NCI-H345 treated with DMSO at 0.1 percent for 48 hours (cell line): Measurements from ENCODE around the gene ADGRA3.
A peak's percentile ranks its signal among the peaks of the same experiment; 100 is the strongest.

Source experiments
- DNase-seq: peaks from one replicate; lab custom pipeline; 2025; ENCODE audit not compliant: unreplicated experiment; lab: John Stamatoyannopoulos, UW

Gene ADGRA3

DNA sequence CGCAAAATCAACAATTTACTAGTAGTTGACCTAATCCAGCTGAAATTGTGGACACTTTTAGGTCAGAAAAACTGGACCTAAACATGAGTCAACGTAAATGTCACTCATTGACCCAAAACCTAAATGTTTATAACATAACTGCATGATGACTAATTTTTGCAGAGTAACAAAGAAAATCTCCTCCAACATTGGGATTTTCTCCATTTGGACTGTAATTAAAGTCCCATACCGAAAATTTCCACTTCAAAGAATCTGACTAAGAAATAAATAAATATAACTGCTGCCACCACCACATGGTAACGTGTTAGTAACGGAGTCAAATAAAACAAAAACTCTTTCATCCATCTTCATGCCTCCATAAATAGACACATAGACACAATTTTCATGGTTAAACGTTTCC lies 1.9 kb downstream of the ADGRA3 start:
- no peak for DNase-seq

DNA sequence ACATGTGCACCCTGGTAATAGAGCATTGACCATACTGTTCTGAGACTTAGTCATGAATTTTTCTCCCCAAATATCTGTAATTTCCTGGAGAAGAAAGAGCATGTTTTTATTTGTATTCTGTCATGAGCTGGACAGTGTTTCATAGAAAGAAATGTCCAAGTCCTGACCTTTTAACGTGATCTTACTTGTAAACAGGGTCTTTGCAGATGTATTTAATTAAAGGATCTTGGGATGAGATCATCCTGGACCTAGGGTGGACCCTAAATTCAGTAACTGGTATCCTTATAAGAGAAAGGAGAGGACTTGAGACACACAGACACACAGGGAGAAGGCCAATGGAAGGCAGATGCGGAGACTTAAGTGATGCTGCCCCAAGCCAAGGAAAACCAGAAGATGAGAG lies 3.6 kb downstream of the ADGRA3 start:
- no peak for DNase-seq

DNA sequence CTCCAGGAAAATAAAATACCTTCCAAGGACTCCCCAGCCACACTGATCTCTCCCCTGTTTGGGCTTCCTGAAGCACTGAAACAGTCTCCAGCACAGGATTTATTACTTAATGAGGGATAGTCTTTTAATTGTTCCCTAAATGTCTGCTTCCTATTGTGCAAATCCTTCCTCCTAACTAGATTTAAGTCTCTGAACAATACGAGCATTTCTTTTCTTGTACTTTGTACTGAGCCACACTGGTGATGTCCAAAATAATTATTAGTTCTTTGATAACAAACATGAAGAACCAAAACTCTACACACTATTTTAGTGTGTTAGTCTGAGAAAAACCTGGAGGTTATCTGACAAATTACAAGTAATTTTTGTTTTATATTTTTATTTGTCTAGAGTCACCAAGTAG lies 5.1 kb downstream of the ADGRA3 start:
- no peak for DNase-seq

DNA sequence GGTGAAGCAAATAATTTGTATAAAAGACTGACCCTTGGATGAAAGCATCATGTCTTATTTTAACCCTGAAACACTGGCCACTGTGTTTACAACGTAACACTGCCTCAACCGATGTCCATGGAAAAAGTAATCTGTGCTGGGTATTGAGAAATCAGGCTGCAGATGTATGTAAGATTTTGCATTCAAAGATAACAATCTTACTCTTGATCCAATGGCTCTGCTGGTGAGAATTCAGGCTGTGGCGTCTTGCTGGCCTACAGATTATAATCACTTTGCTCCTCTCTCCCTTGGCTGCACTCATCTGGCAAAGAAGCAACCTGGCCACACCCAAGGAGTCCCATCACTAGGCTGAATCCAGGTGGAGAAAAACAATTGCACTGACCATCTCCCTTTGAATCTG lies 7.5 kb downstream of the ADGRA3 start:
- no peak for DNase-seq

DNA sequence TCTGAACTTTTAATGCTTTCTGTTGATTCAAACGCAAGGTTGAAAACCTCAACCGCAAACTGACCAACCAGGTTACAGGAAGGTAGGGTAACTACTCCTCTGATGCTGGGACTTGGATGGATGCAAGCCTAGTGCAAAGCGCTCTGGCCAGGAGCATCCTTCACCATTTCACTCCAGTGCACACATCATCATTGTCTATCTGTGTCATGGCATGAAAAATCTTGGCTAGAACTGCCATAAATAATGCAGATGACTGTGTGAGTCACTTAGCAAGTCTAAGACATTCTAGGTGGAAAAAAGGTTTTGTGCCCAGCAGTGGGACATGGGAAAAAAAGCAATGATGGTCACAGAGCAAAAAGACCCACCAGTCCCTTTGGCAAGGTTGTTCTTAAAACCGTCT lies 10.9 kb downstream of the ADGRA3 start:
- DNase-seq: no peak

DNA sequence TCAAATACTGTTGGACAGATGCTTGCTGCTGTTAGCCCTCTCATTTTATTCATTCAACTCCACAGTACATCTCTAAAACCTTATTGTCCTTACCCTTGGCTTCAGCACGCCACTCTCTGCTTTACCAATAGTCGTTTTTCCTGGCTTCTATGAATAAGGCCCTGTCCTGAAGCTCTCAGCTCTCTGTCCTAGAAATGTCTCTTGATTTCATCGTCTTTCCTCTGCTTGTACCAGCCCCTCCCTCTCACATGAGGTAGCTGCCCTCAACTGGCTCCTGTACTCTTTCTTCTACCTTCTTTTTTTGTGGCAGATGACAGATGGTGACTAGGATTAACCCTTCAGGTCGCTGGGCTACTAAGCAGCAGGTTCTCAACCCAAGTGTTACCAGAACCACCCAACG lies 11.4 kb downstream of the ADGRA3 start:
- DNase-seq: no peak

DNA sequence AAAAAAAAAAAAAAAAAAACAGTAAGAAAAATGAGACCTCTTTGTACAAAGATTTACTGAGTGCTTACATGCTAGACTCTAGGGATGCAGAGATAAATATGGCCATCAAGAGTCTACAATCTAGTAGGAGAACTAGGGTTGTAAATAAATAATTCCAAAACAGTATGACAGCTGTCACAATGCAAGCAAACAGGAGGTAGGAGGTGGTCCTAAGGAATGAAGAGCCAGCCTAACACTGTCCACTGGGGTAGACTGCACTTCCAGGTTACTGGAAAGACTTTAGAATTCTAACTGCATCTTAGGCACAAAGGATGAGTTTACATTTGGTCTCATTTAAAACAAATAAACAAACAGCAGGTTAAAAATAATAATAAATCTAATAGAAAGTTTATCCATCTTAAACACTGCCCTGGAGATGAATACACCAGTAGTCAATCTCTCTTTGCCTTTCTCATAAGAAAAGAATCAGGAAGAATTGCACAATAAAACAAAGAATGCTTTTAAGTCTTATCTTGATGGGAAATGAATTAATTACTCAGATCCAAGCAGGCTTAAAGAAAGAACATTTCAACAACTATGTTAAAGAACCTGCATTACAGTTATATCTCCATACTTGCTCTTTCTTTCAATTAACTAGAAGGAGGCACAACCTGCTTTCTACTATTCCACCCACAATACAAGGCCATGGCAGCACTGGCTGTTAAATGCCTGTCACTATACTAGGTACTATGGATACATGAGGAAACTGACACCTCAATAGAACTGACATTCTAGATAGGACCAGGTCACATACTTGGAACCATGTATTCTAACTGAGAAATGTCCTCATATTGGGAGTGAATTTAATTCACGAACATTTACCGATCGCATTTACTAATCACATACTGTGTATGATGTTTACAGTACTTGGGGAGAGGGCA lies 12.7 kb downstream of the ADGRA3 start:
- DNase-seq: no peak

DNA sequence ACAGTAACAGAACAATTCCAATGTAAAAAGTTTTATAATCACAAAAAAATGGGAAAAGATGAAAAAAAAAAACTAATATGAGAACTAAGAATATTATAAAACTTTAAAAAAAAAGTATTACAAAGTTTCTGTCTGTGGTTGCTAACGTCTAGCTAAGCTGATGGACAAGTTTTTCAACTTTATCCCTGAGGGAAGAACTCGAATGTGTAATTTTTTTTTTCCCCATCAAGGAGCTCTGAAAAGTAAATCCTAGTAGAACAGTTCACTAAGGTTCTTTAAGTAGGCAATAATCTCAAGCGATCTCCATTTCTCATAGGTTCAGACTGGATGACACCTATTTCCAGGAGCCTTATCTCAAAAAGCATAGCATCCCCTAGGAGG lies 14.2 kb downstream of the ADGRA3 start:
- DNase-seq: no peak

DNA sequence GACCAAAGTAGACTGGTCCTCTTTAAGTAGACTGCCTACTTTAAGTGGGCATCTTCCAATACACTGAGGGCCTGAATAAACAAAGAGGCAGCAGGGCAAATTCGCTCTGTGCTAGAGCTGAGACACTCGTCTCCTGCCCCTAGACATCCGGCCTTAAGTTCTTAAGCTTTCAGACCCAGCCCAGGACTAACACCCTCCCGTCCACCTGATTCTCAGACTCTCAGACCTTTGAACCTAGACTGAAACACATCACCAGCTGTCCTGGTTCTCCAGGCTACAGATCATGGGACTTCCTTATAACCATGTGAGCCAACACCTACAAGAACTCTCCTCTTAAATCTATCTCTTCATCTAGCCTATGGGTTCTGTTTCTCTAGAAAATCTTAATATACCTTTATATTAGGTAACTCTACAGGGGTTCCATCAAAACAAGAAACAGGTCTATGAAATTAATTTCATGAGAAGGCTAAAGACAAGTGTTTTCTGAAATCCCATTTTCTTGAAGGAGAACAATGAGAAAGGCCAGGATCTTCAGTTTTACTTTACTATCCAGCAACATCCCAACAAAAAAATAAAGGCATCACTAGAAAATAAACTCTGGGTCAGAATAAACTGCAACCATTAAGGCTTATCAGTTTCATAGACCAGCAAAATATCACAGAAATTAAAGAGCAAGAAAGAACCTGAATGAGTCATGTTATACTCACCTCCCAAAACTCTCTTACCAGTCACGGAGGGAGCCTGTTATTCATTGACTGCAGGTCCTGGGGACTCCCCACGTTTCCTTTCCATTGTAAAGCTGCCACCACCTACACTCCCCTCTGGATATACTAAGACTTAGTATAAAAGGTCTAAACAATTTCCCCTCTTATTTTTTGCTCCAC lies 14.8 kb downstream of the ADGRA3 start:
- no peak for DNase-seq

DNA sequence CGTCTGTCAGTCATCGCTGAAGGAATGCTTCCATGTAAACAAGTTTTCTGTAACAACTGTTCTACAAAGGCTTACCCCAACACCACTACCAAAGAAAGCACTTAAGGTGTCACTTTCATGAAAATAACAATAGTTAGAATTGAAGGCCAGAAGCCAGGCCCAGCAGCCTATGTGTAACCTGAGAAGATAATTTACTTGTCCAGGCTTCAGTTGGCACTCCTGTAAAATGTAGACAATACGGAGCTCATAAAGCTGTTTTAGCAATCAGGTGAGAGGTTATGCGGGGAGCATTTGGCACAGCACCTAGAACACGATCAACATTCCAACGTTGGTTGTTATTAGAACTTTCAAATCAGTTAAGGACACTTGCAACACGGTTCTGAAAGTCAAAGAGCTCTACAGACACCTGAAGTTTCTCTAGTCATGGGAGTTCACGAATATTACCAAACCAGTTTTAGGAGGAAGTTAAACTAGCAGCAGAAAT lies 15.7 kb downstream of the ADGRA3 start:
- DNase-seq: peak; percentile 60

DNA sequence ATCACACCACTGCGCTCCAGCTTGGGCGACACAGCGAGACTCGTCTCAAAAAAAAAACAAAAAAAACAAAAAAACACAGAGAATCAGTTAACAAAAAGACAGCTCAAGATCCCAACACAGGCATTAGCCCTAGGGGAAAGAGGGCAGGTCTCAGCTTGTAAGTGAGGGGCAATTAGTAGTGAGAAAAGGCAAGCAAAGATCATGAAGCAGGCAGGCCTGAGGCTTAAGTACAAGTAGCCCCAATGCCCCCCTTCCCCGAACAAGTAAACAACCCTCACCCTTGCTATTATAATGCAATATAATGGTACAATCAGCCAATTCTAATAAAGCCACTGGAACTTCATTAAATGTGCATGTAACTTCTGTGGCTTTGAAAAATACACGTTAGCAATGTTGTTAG lies 17.0 kb downstream of the ADGRA3 start:
- no peak for DNase-seq

DNA sequence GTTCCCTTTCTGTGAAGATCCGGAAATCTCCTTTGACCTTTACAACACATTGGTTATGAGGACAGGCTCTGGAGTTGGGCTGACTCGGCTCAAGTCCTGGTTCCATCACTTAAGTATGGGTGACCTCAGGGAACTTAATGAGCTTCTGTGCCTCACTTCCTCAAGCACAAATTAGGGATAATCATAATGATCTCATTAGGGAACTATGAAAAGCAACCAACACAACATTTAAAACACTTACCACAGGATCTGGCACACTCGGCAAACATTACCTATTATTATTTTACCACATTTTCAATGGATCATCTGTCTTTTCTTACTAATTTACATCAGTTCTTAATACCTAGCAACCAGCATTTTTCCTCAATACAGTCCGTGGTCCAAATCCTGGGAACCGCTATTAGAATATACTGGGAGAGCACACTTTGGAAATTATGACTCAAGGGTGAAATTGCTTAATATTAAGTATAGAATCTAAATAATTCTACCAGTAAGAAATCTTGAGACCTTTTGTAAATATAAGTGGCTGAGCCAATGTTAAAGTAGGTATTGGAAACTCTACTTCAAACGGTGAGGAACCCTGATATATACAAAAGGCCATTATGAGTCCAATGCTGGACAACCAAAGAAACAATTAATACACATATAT lies 19.6 kb downstream of the ADGRA3 start:
- DNase-seq: no peak

DNA sequence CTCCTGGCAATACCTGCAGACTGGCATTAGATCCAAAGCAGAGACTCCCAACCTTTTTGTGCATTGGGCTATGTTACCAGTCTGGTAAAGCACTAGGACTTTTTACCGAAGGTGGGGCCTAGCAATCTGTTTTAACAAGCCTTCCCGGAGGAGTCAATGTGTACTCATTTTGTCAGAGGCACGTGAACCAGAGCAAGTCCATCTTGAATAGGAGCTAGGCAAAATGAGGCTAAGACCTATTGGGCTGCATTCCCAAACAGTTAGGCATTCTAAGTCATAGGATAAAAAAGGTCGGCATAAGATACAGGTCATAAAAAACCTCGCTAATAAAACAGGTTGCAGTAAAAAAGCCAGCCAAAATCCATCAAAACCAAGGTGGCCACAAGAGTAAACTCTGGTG lies 22.3 kb downstream of the ADGRA3 start:
- DNase-seq: no peak

DNA sequence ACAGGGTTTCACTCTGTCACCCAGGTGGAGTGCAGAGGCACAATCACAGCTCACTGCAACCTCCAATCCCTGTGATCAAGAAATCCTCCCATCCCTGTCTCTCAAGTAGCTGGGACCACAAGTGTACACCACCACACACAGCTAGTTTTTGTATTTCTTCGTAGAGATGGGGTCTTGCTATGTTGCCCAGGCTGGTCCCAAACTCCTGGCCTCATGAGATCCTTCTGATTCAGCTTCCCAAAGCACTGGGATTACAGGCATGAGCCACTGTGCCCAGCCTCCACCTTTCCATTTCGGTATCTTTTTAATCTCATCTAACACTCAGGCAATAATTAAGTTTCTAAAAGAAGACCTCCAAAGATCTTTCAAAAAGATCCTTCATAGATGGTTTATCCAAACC lies 22.9 kb downstream of the ADGRA3 start:
- no peak for DNase-seq

DNA sequence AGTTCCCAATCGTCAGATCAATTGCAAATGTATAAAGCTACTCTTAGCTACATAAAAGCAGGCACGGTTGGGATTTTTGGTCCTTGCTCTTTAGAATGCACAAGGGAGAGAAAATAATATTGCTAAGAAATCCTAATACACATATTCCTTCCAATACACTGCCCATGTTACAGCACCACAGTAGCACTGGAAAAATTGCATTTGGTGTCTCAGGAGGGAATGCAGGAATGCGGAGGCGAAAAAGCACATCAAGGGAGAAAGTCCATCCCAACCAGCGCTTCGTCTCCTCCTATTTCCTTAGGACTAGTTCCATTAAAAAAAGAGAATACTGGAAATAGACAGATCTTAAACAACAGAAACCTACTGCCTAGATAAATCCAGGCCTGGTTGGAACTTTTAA lies 23.9 kb downstream of the ADGRA3 start:
- no peak for DNase-seq

DNA sequence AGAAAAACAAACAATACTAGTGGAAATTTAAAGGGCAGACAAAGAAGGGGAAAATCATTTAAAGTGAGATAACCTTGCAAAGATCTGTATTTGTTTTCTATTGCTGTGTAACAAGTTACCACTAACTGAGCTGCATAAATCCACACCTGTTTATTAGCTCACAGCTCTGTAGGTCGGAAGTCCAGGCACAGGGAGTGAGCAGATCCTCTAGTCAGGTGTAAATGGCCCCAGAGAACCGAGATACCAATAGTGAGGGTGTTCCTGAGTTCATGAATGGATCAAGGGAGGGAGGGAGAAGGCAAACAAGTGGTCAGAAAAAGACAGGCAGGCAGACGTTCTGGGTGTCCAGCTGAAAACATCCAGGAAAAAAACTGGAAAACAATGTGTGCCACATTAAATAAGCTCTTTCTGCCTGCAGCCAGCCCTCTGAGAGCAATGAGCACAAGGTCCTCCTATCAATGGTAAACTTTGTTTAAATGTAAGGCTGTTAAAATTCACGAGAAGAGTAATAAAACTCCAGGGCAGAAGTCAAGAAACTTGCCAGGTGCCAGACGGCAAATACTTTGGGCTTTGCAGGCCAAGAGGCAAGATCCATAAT lies 25.0 kb downstream of the ADGRA3 start:
- no peak for DNase-seq

DNA sequence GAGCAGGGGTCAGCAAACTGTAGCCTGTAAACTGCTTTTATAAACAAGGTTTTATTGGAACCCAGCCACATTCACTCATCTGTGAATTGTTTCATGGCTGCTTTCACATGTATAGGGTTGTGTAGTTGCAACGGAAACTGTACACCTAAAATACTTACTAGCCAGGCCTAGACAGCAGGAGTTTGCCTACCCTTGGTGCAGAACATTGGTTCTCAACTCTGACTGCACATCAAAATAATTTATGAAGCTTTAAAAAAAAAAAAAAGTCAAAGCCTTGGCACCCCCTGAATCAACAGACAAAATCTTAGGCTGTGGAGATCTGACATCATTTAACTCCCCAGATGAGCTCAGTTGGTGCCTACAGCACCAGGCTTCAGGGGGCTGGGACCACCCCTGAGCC lies 27.8 kb downstream of the ADGRA3 start:
- peak; percentile 68 for DNase-seq

DNA sequence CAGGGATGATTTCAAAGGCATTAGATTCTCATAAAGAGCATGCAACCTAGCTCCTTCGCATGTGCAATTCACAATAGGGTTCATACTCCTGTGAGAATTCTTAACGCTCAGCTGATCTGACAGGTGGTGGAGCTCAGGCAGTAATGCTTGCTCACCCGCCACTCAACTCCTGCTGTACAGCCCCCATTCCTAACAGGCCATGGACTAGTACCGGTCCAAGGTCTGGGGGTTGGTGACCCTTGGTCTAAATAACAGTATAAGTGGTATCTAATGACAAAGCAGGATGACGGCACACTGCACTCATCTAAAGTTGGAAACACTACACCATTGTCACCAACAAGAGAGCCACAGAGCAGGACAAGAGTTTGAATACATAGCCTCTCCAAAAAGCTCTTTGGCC lies 28.5 kb downstream of the ADGRA3 start:
- DNase-seq: no peak

DNA sequence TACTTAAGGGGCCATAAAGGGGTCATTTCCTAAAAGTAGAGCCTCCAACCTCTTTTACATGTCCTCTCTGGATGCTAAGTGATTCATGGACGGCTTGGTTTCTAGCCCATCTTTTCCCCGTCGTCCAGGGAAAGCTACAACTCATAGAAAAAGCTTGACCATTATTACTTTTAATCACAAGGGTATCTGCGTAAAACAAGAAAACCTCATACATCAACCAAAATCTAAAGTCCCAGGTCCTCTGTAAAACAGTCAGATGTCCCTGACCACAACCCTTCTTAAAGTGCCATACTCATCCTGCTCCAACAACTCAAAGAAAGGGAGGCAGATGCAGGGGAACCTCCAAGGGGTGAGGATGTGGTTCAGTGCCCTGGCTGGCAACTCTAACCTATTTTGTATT lies 29.6 kb downstream of the ADGRA3 start:
- no peak for DNase-seq

DNA sequence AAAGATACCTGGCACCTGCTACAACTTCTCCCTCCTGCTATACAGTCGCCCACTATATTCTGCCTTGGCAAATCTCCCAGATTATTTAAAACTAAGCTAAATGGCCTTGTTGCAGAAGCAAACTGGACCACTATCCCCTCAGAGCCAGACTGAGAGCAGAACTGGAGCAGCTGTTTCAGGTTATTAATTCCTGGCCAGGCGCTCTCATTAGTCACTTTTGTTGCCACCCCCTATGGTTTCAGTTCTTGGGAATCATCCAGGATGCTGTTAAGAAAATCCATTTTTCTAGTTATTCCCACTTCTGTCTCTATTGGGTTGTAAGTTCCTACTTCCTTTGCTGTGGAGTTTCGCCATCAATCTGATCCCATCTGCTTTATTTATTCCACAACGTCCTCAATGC lies 30.1 kb downstream of the ADGRA3 start:
- no peak for DNase-seq

DNA sequence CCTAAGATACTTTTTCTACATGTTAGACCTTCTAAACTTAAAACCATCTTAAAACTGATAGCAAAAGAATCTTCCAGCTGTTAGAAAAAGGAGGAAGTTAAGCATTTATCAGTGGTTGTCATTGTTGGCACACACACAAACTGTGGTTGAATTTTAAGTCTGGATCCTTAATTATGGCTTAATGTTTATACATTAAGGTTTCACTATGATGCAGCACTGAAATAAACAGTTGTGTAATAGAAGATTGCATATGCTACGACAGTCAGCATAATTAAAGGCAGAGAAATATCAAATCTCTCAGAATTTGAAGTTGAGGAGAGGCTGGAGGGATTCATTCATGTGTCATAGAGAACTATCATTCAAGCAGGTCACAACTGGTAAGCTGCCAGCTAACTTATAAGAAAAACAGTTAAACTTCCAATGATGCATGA lies 32.3 kb downstream of the ADGRA3 start:
- DNase-seq: no peak
